K562 (cell line): ENCODE data around the gene DBP. TPM values are rescaled to one million over a fixed set of nuclear protein-coding genes. Genes with fewer than 3 reads are reported as not detected.

ENCODE experiments used
- CAMTA2 ChIP-seq: fragments of 250-450 bp; sonication (Bioruptor Pico); conservative IDR thresholded peaks from 2 replicates; pipeline ENCODE4 v1.5.1; 2022
- CBX1 ChIP-seq: sonication (generic); IDR thresholded peaks from 2 replicates; pipeline ENCODE4 v1.6.1; 2016; ENCODE audit warnings: antibody characterized with exemption, low read depth, mild to moderate bottlenecking
- CREBBP ChIP-seq: IDR thresholded peaks from one replicate; pipeline ENCODE4 v1.6.1; 2012; ENCODE audit warnings: low read depth, mild to moderate bottlenecking, control low read depth, inconsistent platforms, low read length
- DPF2 ChIP-seq: fragments of 450-650 bp; IDR thresholded peaks from 2 replicates; pipeline ENCODE4 v1.6.1; 2016
- EGR1 ChIP-seq: fragments of 450-650 bp; conservative IDR thresholded peaks from 2 replicates; pipeline ENCODE4 v1.6.1; 2017; ENCODE audit warnings: mild to moderate bottlenecking
- GABPB1 ChIP-seq: sonication (generic); formaldehyde crosslinking; IDR thresholded peaks from 2 replicates; pipeline ENCODE4 v1.8.0; 2022; ENCODE audit warnings: mild to moderate bottlenecking, missing genetic modification reagents
- HLTF ChIP-seq: fragments of 450-650 bp; IDR thresholded peaks from 2 replicates; pipeline ENCODE4 v1.6.1; 2016
- MYC ChIP-seq, 2 experiments: fragments of 250-450 bp in 1 of 2; sonication (Bioruptor Pico) in 1 of 2; IDR thresholded peaks; 2 replicates each; pipeline versions ENCODE4 v1.5.1 to v1.6.1; 2012 to 2021; ENCODE audit warnings: low read depth in 2 of 2, borderline replicate concordance in 1 of 2, improper control_type of control experiment in 1 of 2, low read length in 1 of 2, mild to moderate bottlenecking in 1 of 2, moderate library complexity in 1 of 2
- NFE2 ChIP-seq: IDR thresholded peaks from 2 replicates; pipeline ENCODE4 v1.6.1; 2014; ENCODE audit warnings: antibody characterized with exemption, low read depth
- POLR2B ChIP-seq: fragments of 450-650 bp; IDR thresholded peaks from 2 replicates; pipeline ENCODE4 v1.6.1; 2018; ENCODE audit warnings: low read depth; ENCODE audit not compliant: partially characterized antibody
- PRDM10 ChIP-seq: fragments of 450-650 bp; IDR thresholded peaks from 2 replicates; pipeline ENCODE4 v1.6.1; 2018; ENCODE audit not compliant: partially characterized antibody
- RBFOX2 ChIP-seq: fragments of 200-400 bp; formaldehyde crosslinking; IDR thresholded peaks from 2 replicates; pipeline ENCODE4 v1.6.1; 2017; ENCODE audit warnings: low read depth, mild to moderate bottlenecking, low read length, moderate library complexity
- SMARCE1 ChIP-seq: fragments of 450-650 bp; IDR thresholded peaks from 2 replicates; pipeline ENCODE4 v1.7.1; 2016; ENCODE audit warnings: mild to moderate bottlenecking
- TAF1 ChIP-seq: IDR thresholded peaks from 2 replicates; pipeline ENCODE4 v1.6.1; 2011; ENCODE audit warnings: mild to moderate bottlenecking, low read length, moderate library complexity; ENCODE audit not compliant: insufficient read depth, control insufficient read depth, severe bottlenecking; ENCODE audit errors: extremely low read depth
- TEAD1 ChIP-seq, 2 experiments: fragments of 450-650 bp in 1 of 2; sonication (generic) in 1 of 2; formaldehyde crosslinking; IDR thresholded peaks; 2 replicates each; pipeline versions ENCODE4 v1.4.0 to v1.8.0; 2020 to 2022; ENCODE audit warnings: mild to moderate bottlenecking in 2 of 2, missing genetic modification reagents in 1 of 2
- VEZF1 ChIP-seq: fragments of 200-800 bp; sonication (Bioruptor generic); IDR thresholded peaks from 2 replicates; pipeline ENCODE4 v1.6.1; 2017; ENCODE audit warnings: missing genetic modification characterization, missing compliant biosample characterization
- ZBED1 ChIP-seq: IDR thresholded peaks from 2 replicates; pipeline ENCODE4 v1.6.1; 2014
- ZBTB26 ChIP-seq: fragments of 450-650 bp; formaldehyde crosslinking; IDR thresholded peaks from 2 replicates; pipeline ENCODE4 v1.4.0; 2022; ENCODE audit warnings: missing genetic modification characterization
- ZNF263 ChIP-seq: sonication (generic); formaldehyde crosslinking; IDR thresholded peaks from 2 replicates; pipeline ENCODE4 v1.8.0; 2022; ENCODE audit warnings: mild to moderate bottlenecking, missing genetic modification reagents, borderline replicate concordance
- ZNF384 ChIP-seq: IDR thresholded peaks from 2 replicates; pipeline ENCODE4 v1.6.1; 2012; ENCODE audit warnings: low read depth, low read length, improper control_type of control experiment
- ZNF511 ChIP-seq: sonication (generic); formaldehyde crosslinking; IDR thresholded peaks from 2 replicates; pipeline ENCODE4 v1.8.0; 2022; ENCODE audit warnings: mild to moderate bottlenecking, missing genetic modification reagents
- polyA plus RNA-seq, 8 experiments: library from polyadenylated mRNA; depleted of rRNA in 4 of 8; stranded (reverse) in 5 of 8; unstranded in 3 of 8; fragments of >200 nt; fragmentation: Nextera tagmentation in 2 of 8; fragmentation: Illumina TruSeq in 1 of 8; extraction: Ambion mirVana in 2 of 8; extraction: Trizol in 1 of 8; gene quantifications; 2 replicates each; pipeline versions ENCODE4 v1.2.1 to v1.2.3, GENCODE V29; 2011 to 2014; ENCODE audit warnings: inconsistent platforms in 1 of 8, missing spikeins in 1 of 8
- total RNA-seq, 7 experiments: library from RNA; depleted of rRNA in 6 of 7; stranded (reverse); fragments of >200 nt in 6 of 7; fragmentation: Illumina TruSeq in 2 of 7; extraction: Trizol in 2 of 7; gene quantifications; 2 replicates each; pipeline versions ENCODE4 v1.2.1 to v1.2.3, GENCODE V29; 2011 to 2021; ENCODE audit warnings: low replicate concordance in 1 of 7

Gene DBP
- total and polyA plus RNA-seq, 9 of the 15 experiments (the other 6 are each of a cell fraction or from before 2014, with no cell fraction given) = 0.25 to 5.5 (median 1.8) TPM

- TF ChIP-seq PRDM10 (peak; percentile 65), SMARCE1 (peak; percentile 57; the same call in 1 of the 2 replicates), ZBTB26 (no peak), HLTF (peak; percentile 2; the same call in 1 of the 2 replicates), CBX1 (0 out of 2 replicates have a peak, but pooled peaks have one; percentile 28), GABPB1 (peak; percentile 61; the same call in 1 of the 2 replicates), ZNF511 (CRISPR knock-in tag) (0 out of 2 replicates have a peak, but pooled peaks have one; percentile 23), ZNF263 (CRISPR knock-in tag) (peak; percentile 30; the same call in 1 of the 2 replicates), ZBED1 (0 out of 2 replicates have a peak, but pooled peaks have one; percentile 41), ZNF384 (peak; percentile 86), NFE2 (peak; percentile 23; the same call in 1 of the 2 replicates), TAF1 (peak; percentile 54), RBFOX2 (peak; percentile 69), MYC (IDR thresholded peaks at IDR 0.05; ENCODE audit: low read depth, low read length) (0 out of 2 replicates have a peak, but pooled peaks have one; percentile 23), MYC (CRISPR knock-in tag; IDR thresholded peaks at IDR 0.05; ENCODE audit: borderline replicate concordance, low read depth) (no peak), CAMTA2 (CRISPR knock-in tag) (no peak), VEZF1 (CRISPR knock-in tag) (peak; percentile 61), TEAD1 (CRISPR knock-in tag; IDR thresholded peaks at IDR 0.05) (0 out of 4 replicates have a peak, but pooled peaks of 1 of the 2 experiments have one; percentile 28), EGR1 (peak; percentile 80), POLR2B (peak; percentile 58), DPF2 (peak; percentile 82; the same call in 1 of the 2 replicates), CREBBP (no peak)
Measured at GRCh38 chr19:48639483-48640375, 2.5 kb upstream of the DBP start (continued).
